HG03175 (cell line): Measurements from ENCODE around the gene KRTAP10-6.
"Not testable (repeated sequence)": the region's sequence is repeated elsewhere in the genome, so short reads cannot be mapped to it uniquely, and the experiment has no call there.

Experiments used
- ATAC-seq: cut with Tn5 transposase; IDR thresholded peaks from one replicate; pipeline ENCODE4 v1.9.1; 2021; ENCODE audit warnings: mild to moderate bottlenecking, moderate library complexity; ENCODE audit not compliant: unreplicated experiment

The KRTAP10-6 gene

GRCh38 chr21:44579833-44580144, 12.5 kb downstream of the KRTAP10-6 start:
- ATAC-seq: no peak

- no peak for ATAC-seq
Observed at GRCh38 chr21:44579056-44579832, 13.1 kb downstream of the KRTAP10-6 start.

- ATAC-seq: no peak
Observed at GRCh38 chr21:44578371-44579055, 13.8 kb downstream of the KRTAP10-6 start.

- no peak for ATAC-seq
Observed at GRCh38 chr21:44576025-44576420, 16.3 kb downstream of the KRTAP10-6 start.

GRCh38 chr21:44575307-44576024, 16.8 kb downstream of the KRTAP10-6 start:
- ATAC-seq: no peak

GRCh38 chr21:44574457-44575306, 17.6 kb downstream of the KRTAP10-6 start:
- ATAC-seq: no peak

GRCh38 chr21:44573630-44574456, 18.5 kb downstream of the KRTAP10-6 start, which contains the start of gene KRTAP10-4:
KRTAP10-4 (plus strand) TSS chr21:44573729; CDS start chr21:44573759, 30 bp downstream.
- not testable (repeated sequence) for ATAC-seq

GRCh38 chr21:44572959-44573583, 19.2 kb downstream of the KRTAP10-6 start:
- no peak for ATAC-seq

- ATAC-seq: no peak
Observed at GRCh38 chr21:44571844-44572782, 20.2 kb downstream of the KRTAP10-6 start.

- ATAC-seq: no peak
Observed at GRCh38 chr21:44571296-44571695, 21.0 kb downstream of the KRTAP10-6 start.

- no peak for ATAC-seq
Observed at GRCh38 chr21:44569861-44570517, 22.3 kb downstream of the KRTAP10-6 start.

- ATAC-seq: no peak
Observed at GRCh38 chr21:44568667-44569556, 23.4 kb downstream of the KRTAP10-6 start.

- no peak for ATAC-seq
Observed at GRCh38 chr21:44568261-44568660, 24.0 kb downstream of the KRTAP10-6 start.

- no peak for ATAC-seq
Observed at GRCh38 chr21:44567481-44568171, 24.7 kb downstream of the KRTAP10-6 start.

- no peak for ATAC-seq
Observed at GRCh38 chr21:44566403-44566802, 25.9 kb downstream of the KRTAP10-6 start.

GRCh38 chr21:44564886-44565598, 27.3 kb downstream of the KRTAP10-6 start:
- ATAC-seq: no peak
